ENCODE measurements around the gene ZNF546. TPM values are rescaled to one million over a fixed set of nuclear protein-coding genes. Genes with fewer than 3 reads are reported as not detected.
"Not testable (repeated sequence)": the region's sequence is repeated elsewhere in the genome, so short reads cannot be mapped to it uniquely, and the experiment has no call there.

ZNF546 gene
- total RNA-seq: 14.3 TPM

DNA sequence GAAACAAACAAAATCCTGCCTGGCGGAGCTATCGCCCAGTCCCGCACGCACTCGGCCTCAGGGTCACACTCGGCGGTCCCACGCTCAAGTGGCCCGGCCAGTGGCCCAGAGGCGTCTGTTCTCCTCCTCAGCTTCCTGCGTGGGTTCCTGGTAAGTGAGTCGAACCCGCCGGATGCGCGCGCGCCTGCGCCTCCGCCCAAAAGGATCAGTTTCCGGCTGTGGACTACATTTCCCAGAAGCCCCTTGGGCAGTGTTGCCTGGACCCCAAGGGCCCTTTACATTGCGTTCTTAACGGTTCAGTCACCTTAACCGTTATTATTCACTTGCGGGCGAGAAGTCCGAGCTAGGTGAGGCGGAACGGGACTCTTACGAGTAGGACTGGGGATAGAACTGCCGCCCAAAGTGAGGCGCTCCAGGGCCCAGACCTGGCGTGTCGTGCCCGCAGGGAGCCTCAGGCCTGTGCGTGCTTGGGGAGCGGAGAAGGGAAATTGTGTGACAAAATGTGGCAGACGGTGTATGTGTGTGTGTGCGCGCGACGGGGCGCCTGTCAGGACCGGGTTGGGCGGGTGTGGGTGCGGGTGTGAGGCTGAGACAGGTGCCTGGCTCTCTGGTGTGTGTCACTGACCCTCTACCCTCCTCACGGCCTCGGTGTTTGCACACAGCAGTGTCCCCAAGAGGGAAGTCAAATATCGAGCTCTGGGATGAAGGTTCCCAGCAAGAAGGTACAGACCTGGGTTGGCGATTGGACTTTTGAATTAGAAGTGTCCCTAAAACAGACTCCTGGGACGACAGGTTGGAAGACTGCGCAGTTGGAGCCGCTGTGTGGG is at the start of gene ZNF546:
Gene ZNF546, plus strand, starts transcription at position 250 of the 827 bp plus-strand sequence. CDS start 1,267 bp downstream, outside the sequence.
- intact Hi-C loops (cut with DNase I): no loop called here
- peak; percentile 93 for DNase-seq (ENCODE audit: low spot score)
- ATAC-seq: peak; percentile 99

DNA sequence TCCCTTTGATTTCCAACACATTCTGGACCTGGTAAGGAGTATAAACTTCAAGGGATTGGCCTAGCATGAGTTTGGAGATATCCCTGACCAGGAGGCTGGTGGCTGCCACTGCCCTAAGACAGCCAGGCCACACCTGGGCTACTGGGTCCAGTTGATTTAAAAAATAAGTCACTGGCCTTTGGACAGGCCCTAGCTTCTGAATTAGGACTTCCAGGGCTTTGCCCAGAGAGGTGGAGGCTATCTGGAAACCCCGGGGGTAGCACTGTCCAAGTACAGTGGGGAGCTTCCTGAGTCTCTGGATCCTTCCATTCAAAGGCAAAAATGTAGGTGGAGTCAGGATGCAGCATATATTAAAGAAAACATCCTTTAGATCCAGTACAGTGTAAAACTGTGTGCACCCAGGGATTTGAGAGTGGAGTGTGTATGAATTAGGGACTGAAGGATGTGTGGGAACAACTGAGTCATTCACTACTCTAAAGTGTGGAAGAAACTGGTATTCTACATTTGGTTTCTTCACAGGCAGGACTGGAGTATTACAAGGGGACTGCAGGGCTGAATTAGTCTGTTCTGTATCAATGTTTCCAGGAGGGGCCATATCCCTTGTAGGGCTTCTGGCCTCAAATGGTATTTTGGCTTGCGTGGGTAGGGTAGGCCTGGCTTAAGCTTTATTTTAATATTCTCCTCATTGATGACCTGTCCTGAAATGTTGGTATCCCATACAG is 47.7 kb upstream of the ZNF546 start:
- no peak for DNase-seq (ENCODE audit: low spot score)
- intact Hi-C loops (cut with DNase I): no loop called here
- ATAC-seq: no peak

DNA sequence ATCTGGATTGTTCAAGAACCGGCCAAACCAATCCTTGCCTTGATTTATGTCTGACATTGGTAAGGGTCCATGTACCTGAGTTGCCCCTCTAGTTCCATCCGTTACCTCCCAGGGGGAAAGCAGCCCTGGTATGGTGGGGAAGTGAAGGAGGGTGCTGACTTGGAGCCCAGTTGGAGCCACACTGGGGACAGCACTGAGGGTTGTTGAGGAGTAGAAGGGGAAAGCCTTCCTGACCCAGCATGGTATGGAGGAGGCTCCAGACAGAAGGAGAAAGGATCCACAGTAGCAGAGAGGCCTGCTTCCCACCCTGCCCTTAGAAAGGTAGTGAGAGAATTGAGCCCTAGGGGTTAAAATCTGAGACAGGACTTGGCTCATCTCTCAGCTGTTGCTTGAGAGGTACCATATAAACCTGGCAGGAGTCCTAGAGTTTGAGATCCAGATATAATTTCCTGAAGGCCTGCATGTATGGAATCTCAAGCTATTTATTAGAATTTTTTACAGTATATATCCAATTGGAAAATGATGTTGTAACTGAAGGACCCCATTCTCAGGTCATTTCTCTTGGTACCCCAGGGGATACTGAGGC is 45.7 kb upstream of the ZNF546 start:
- intact Hi-C loops (cut with DNase I): no loop called here
- DNase-seq (ENCODE audit: low spot score) (no peak), ATAC-seq (no peak)

DNA sequence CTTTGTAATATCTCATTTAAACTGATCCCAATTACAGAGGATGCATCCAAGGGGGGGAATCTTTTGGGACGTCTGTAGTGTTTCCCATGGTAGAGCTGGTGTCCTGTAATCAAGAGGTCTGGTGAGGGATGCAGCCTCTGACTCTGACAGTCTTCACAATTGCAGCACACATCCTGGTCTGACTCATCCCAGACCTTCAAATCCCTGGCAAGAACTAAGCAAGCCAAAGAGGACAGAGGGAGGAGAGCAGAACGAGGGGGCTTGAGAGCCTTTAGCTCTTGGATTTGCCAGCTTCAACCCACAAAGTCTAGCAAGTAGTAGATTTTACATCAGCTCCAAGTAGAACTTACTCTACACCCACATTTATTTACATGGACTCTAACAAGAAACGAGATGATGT is 45.2 kb upstream of the ZNF546 start:
- no peak for ATAC-seq
- intact Hi-C loops (cut with DNase I): no loop called here

DNA sequence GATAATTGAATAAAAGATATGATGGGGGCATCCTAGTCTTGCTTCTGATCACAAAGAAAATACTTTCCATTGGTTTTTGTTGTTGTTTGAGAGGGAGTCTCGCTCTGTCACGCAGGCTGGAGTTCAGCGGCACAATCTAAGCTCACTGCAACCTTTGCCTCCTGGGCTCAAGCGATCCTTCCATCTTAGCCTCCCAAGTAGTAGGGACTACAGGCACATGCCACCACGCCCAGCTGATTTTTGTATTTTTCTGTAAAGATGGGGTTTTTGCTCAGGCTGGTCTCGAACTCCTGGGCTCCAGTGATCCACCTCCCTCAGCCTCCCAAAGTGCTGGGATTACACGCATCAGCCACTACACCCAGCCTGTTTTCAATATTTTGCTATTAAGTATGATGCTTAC is 42.9 kb upstream of the ZNF546 start:
- intact Hi-C loops (cut with DNase I): no loop called here
- no peak for ATAC-seq
- no peak for DNase-seq (ENCODE audit: low spot score)

More for the DNA sequence above, 45.2 kb upstream of the ZNF546 start:
- DNase-seq (ENCODE audit: low spot score): no peak

DNA sequence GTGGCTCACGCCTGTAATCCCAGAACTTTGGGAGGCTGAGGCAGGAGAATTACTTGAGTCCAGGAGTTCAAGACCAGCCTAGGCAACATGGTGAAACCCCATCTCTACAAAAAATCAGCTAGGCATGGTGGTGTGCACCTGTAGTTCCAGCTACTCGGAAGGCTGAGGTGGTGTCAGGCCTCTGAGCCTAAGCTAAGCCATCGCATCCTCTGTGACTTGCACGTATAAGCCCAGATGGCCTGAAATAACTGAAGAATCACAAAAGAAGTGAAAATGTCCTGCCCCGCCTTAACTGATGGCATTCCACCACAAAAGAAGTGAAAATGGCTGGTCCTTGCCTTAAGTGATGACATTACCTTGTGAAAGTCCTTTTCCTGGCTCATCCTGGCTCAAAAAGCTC is 39.0 kb upstream of the ZNF546 start:
- DNase-seq (ENCODE audit: low spot score); intact Hi-C loops (cut with DNase I); ATAC-seq: not testable (repeated sequence)

DNA sequence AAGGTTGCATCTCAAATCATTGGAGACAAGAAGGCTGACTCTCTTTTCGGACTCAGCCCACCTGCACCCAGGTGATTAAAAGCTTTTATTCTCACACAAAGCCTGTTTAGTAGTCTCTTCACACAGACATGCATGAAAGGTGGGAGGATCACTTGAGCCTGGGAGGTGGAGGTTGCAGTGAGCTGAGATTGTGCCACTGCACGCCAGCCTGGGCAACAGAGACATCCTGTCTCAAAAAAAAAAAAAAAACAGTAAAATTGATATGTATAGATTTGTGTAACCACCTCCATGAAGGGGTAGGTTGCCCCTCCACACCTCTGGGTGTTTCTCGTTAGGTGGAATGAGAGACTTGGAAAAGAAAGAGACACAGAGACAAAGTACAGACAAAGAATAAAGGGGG is 37.9 kb upstream of the ZNF546 start:
- intact Hi-C loops (cut with DNase I); DNase-seq (ENCODE audit: low spot score); ATAC-seq: not testable (repeated sequence)

DNA sequence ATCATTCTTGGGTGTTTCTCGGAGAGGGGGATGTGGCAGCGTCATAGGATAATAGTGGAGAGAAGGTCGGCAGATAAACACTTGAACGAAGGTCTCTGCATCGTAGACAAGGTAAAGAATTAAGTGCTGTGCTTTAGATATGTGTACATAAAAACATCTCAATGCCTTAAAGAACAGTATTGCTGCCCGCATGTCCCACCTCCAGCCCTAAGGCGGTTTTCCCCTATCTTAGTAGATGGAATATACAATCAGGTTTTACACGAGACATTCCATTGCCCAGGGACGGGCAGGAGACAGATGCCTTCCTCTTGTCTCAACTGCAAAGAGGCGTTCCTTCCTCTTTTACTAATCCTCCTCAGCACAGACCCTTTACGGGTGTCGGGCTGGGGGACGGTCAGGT is 37.5 kb upstream of the ZNF546 start:
- intact Hi-C loops (cut with DNase I); ATAC-seq; DNase-seq (ENCODE audit: low spot score): not testable (repeated sequence)

DNA sequence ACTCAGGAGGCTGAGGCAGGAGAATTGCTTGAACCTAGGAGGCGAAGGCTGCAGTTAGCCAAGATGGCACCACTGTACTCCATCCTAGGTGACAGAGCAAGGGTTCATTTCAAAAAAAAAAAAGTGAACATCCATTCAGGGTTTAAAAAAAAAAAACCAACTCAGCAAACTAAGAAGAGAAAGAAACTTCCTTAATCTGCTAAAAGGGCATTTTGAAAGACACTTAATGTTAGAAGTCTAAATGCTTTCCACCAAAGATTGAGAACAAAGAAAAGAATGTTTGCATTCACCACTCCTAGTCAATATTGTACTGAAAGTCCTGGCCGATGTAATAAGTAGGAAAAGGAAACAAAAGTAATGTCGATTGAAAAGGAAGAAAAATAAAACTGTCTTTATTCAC is 33.0 kb upstream of the ZNF546 start:
- ATAC-seq: no peak
- intact Hi-C loops (cut with DNase I): no loop called here
- no peak for DNase-seq (ENCODE audit: low spot score)

DNA sequence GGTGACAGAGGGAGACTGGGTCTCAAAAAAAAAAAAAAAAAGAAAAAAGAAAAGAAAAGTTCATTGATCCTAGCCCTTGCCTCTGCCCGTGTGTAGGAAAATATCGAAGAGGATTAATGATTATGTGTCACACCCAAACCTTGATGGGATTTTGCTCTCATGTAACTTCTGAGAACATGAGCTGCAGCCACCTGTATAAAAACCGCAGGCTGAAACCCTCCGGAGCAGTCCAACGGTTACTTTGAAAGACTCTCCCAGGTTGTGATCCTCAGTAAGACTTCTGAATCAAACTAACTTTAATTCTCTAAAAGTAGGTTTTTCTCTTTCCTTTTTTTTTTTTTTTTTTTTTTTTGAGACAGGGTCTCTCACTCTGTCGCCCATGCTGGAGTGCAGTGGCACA is 30.2 kb upstream of the ZNF546 start:
- intact Hi-C loops (cut with DNase I): no loop called here
- no peak for ATAC-seq
- DNase-seq (ENCODE audit: low spot score): no peak

DNA sequence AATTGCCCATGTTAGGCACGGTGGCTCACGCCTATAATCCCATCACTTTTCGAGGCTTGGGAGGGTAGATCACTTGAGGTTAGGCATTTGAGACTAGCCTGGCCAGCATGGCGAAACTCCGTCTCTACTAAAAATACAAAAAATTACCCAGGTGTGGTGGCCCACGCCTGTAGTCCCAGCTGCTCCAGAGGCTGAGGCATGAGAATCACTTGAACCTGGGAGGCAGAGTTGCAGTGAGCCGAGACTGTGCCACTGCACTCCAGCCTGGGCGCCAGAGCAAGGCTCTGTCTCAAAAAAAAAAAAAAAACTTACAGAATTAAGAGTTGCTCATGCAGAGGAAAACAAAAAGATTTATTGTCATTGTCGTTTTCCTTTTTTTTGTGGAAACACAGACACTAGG is 29.3 kb upstream of the ZNF546 start:
- DNase-seq (ENCODE audit: low spot score) (no peak), ATAC-seq (no peak)
- intact Hi-C loops (cut with DNase I): no loop called here

DNA sequence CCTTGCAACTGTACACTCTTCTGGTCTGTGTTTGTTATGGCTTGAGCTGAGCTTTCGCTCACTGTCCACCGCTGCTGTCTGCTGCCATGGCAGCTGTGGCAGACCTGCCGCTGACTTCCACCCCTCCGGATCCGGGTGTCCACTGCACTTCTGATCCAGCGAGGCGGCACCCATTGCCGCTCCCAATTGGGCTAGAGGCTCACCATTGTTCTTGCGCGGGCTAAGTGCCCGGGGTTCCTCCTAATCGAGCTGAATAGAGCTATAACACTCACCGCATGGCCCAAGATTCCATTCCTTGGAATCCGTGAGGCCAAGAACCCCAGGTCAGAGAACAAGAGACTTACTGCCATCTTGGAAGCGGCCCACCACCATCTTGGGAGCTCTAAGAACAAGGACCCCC is 28.1 kb upstream of the ZNF546 start:
- ATAC-seq (no peak), DNase-seq (ENCODE audit: low spot score) (no peak)
- intact Hi-C loops (cut with DNase I): no loop called here

DNA sequence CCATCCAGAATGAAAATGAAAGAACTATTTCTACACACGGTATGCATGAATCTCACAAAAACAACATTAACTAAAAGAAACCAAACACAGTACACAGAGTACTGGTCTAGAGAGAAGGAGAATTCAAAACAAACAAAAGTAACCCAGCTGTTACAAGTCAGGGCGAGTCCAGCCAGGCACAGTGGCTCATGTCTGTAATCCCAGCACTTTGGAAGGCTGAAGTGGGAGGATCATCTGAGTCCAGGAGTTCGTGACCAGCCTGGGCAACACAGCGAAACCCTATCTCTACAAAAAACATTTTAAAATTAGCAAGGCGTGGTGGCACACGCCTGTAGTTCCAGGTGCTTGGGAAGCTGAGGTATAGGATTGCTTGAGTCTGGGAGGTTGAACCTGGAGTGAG is 27.6 kb upstream of the ZNF546 start:
- no peak for DNase-seq (ENCODE audit: low spot score)
- ATAC-seq: no peak
- intact Hi-C loops (cut with DNase I): no loop called here

DNA sequence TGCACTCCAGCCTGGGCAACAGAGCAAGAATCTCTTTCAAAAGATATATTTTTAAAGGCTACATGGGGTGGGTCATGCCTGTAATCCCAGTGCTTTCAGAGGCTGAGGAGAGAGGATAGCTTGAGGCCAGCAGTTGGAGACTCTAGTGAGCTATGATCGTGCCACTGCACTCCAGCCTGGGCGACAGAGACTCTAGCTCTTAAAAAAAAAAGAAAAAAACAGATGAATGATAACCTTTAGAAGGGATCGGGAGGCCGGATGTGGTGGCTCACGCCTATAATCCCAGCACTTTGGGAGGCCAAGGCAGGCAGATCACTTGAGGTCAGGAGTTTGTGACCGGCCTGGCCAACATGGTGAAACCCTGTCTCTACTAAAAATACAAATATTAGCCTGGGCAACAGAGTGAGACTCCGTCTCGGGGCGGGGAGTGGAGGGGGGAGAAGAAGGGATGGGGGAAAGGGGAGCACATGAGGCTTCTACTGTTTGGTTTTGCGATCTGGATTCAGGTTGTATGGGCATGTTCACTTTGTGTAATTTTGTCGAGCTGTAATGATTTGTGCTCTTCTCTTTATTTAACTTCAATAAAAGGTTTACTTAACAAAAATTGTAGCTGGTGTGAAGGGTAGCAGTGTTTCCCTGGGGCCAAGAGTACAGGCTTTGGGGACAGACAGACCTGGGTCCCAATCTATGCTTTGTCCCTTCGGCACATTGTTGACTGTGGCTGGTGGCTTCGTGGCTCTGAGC is 27.0 kb upstream of the ZNF546 start:
- ATAC-seq (no peak), DNase-seq (ENCODE audit: low spot score) (no peak)
- intact Hi-C loops (cut with DNase I): no loop called here

DNA sequence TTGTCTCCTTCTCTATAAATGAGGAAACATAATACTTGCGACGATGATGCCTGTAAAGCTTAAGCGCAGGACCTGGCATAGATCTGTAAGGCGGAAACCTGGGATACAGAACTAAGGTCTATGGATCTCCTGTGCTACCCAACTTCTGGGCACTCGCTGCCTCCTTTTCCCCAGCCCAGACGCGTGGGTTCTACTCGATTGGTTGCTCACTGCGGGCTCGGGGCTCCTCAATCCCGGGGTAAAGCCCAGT is 26.5 kb upstream of the ZNF546 start:
- ATAC-seq: peak; percentile 36
- DNase-seq (ENCODE audit: low spot score): no peak
- intact Hi-C loops (cut with DNase I): no loop called here

DNA sequence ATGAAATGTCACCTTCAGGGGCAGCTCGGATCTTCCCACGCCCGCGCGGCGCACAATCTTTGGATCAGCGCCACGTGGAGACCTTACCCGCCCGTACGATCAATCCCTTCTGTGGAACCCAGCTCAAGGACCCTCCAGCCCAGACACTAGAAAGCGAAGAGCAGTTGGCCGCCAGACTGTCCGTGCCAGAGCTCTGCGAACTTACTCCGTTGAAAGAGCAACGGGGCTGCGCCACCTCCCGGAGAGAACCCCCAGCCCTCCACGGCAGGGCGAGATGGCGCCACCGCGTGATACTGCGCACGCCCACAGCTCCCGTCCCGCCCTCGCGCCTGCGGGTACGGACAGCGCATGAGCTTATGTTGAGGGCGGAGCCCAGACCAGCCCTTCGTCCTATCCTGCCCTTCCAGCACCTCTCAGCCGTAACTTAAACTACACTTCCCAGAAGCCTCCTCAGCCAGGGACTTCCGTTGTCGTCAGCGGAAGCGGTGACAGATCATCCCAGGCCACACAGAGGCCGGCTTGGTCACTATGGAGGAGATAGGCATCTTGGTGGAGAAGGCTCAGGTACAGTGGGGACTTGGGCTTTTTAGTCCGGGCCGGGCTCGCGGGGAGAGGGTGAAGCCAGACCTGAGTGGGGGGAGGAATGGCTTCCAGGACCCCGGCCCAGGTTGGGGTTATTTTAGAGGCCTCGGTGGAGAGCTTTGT is 26.0 kb upstream of the ZNF546 start, which contains the start of gene PSMC4:
Gene PSMC4, plus strand, starts transcription at position 491 of the 705 bp plus-strand sequence. Its CDS starts 38 bp downstream, at position 529.
- DNase-seq (ENCODE audit: low spot score) (peak; percentile 99), ATAC-seq (peak; percentile 100)
- intact Hi-C loops (cut with DNase I): no loop called here

DNA sequence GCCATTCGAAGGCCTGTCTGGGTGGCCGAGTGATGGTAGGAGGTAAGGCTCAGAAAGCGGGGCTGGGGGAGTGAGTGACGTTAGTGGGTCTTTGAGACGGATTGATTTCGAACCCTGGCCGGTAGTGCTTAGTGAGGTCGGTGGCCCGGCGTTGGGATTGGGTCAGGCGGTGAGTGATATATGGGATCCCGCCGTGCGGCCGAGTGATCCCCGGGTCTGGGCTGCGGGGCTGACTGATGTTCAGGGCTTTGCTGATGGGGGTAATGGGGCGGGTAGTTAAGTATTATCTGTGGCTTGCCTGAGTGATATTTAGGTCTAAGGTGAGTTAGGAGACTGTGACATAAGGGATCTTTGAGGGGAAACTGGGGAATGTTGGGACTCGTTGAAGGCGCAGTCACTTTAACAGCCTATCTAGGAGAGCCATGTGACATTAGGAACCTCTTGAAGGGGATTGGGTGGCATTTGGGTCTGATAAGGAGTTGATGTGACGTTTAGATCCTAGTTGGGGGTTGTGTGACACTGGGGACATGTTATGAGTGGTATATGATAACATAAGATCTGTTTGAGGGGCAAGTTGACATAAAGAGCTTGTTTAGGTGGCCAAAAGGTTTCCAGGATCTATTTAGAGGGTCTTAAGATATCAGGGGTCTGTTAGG is 25.4 kb upstream of the ZNF546 start:
- intact Hi-C loops (cut with DNase I): no loop called here
- ATAC-seq: no peak
- no peak for DNase-seq (ENCODE audit: low spot score)

DNA sequence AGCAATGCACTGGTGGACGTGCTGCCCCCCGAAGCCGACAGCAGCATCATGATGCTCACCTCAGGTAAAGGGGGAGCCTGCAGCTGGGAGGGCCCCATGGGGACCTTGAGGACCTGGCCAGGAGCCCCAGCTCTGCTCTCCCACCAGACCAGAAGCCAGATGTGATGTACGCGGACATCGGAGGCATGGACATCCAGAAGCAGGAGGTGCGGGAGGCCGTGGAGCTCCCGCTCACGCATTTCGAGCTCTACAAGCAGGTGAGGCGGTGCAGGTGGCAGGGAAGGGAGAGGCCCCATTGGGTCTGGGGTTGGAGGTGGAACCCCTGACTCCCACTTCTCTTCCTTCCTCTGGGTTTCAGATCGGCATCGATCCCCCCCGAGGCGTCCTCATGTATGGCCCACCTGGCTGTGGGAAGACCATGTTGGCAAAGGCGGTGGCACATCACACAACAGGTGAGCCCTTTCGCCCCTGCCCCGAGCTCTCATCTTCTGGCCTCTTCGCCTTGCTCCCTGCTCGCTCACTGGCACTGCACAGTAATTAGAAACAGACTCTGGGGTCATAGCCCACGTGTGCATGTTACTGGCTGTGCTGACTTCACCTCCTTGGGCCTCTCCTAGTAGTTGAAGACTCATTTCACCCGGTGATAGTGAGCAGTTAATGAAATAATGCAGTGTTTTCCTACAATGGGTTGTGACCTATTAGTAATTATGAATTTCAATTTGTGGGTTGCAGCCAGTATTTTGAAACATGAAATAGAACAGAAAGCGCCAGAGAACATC is 22.3 kb upstream of the ZNF546 start:
- intact Hi-C loops (cut with DNase I): no loop called here
- ATAC-seq (no peak), DNase-seq (ENCODE audit: low spot score) (no peak)
